Activated CD8-positive, alpha-beta memory T cell treated with anti-CD3 and anti-CD28 coated beads for 36 hours (primary cell): ENCODE measurements around the gene PLEKHN1. TPM values are rescaled to one million over a fixed set of nuclear protein-coding genes. Genes with fewer than 3 reads are reported as not detected.
"Not testable (repeated sequence)": the region's sequence is repeated elsewhere in the genome, so short reads cannot be mapped to it uniquely, and the experiment has no call there.

Experiments used
- CTCF ChIA-PET: fragments of 350-600 bp; sonication (Branson Sonifier 250); formaldehyde crosslinking; loops from one replicate; lab custom pipeline; 2021; ENCODE audit warnings: antibody characterized with exemption; lab: Charles Lee
- POLR2A ChIA-PET: fragments of 350-600 bp; sonication (Branson Sonifier 250); formaldehyde crosslinking; loops from one replicate; lab custom pipeline; 2021; ENCODE audit warnings: antibody characterized with exemption; lab: Charles Lee
- total RNA-seq, 2 experiments: library from RNA; stranded (reverse); gene quantifications; one replicate each; pipeline ENCODE4 v1.2.3, GENCODE V29; 2021

Gene PLEKHN1
- total RNA-seq, 2 experiments from 2014 or later: 3.1 to 3.8 TPM

DNA sequence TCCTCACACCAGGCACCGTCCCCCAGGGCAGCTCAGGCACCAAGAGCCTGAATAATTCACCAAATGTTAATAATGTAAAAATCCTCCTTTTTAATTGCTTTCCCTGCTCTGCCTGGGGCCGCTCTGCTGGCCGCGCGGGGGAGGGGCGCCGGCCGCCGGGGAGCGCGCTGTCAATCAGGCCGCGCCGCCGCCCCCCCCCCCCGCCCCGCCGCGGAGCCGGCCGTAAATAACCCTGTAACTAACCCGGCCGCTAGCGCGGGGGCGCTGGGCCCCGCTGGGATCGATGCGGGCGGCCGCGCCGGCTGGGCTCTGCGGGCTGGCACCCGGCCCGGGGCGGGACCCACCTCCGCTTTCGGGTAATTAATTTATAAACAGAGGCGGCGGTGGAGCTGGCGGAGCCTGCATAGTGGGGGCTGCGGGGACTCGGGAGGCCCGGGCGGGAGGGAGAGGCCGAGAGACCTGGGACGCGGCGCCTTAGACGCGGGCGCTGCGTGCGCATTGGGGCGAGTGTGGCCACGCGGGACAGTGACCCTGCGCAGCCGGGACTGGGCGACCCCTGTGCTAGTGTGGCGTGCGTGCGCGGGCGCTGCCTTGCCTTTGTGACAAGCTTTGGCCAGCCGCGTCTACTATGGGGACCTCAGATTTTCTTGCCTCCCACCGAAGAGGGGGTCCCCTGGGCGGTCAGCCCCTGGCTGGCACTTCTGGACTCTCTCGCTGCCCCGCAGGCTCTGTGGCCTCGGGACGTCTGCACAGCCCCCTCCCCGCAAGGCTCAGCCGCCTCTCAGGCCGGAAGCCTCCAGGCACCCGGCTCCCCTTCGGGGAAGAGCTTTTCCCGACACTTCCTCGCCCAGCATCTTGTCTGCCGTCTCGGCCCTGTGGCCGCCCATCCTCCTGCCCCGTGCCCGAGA lies 25.9 kb upstream of the PLEKHN1 start:
- CTCF ChIA-PET: interaction anchor here (1.0 to 2.7 kb wide), 9 partner anchors 12 to 182 kb away, joined by 3 to 9 read pairs (median 4); partner anchors contain the start of genes NOC2L and PERM1
- POLR2A ChIA-PET: interaction anchor here (1.0 to 1.1 kb wide), 2 partner anchors 14 to 123 kb away, joined by 3 read pairs; no protein-coding TSS in a partner anchor

DNA sequence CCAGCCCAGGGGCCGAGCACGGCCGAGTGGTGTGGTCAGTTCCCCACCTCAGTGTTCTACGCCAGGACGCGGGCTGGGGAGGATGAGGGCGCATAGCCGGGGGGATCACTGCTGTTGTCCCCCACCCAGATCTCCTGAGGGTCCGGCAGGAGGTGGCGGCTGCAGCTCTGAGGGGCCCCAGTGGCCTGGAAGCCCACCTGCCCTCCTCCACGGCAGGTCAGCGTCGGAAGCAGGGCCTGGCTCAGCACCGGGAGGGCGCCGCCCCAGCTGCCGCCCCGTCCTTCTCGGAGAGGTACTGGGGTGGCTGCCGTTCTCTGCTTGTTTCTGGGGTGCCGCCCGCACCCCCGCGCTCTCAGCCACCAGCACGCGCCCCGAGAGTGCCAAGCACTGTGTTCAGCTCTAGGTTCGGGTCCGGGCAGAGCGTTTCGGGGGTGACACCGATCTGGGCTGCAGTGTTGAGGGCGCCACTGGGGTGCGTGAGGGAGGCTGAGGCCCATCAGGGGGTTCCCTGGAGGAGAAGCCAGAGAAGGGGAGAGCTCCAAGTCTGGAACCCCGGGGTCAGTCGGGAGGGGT lies 25.2 kb upstream of the PLEKHN1 start:
- ChIA-PET CTCF (interaction anchor here (1.1 to 2.7 kb wide), 7 partner anchors 10 to 181 kb away, joined by 3 to 13 read pairs (median 6); partner anchors contain the start of gene PERM1), POLR2A (interaction anchor here (1.0 to 1.1 kb wide), 2 partner anchors 14 to 123 kb away, joined by 3 read pairs; no protein-coding TSS in a partner anchor)

DNA sequence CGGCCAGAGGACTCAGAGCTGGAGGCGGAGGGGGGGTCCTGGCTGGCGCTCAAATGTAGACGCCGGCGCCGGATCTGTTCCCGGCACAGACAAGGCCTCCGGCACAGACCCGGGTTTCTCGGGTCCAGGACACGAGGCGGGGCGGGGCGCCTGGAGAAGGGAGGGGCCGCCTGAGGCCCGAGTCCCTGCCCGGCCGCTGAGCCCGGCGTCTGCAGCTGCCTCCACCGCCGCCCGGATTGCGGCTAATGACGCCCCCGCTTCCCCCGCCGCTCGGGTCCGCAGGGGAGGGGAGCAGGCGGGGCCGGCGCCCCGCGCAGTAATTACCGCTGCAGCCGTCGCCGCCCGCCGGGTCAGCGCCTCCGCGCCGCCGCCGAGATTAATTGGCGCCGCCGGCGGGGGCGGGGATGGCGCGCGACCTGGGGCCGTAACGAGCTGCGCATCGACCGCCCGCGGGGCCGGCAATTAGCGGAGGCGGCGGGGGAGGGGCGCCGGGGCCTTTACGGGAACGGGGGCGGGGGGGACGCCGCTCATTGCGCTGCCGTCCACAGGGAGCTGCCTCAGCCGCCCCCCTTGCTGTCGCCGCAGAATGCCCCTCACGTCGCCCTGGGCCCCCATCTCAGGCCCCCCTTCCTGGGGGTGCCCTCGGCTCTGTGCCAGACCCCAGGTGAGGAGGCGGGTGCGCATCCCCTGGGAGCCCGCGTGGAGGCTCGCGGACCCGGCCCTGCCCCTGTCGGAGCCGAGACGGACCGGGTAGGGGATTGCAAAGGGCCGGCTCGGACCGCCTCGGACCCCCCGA lies 24.5 kb upstream of the PLEKHN1 start:
- POLR2A ChIA-PET: interaction anchor here (0.8 to 1.1 kb wide), 4 partner anchors 13 to 122 kb away, joined by 3 to 4 read pairs (median 3); no protein-coding TSS in a partner anchor
- CTCF ChIA-PET: interaction anchor here (0.9 to 2.7 kb wide), 12 partner anchors 11 to 181 kb away, joined by 3 to 13 read pairs (median 5); partner anchors contain the start of genes NOC2L, PERM1 and PLEKHN1

DNA sequence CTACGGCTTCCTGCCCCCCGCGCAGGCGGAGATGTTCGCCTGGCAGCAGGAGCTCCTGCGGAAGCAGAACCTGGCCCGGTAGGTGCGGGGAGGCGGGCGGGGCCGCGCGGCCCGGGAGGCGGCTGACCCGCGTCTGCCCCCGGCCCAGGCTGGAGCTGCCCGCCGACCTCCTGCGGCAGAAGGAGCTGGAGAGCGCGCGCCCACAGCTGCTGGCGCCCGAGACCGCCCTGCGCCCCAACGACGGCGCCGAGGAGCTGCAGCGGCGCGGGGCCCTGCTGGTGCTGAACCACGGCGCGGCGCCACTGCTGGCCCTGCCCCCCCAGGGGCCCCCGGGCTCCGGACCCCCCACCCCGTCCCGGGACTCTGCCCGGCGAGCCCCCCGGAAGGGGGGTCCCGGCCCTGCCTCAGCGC lies 23.9 kb upstream of the PLEKHN1 start:
- ChIA-PET POLR2A (interaction anchor here (0.8 kb wide), 2 partner anchors 19 to 37 kb away, joined by 3 to 4 read pairs; no protein-coding TSS in a partner anchor), CTCF (interaction anchor here (0.9 to 2.3 kb wide), 10 partner anchors 10 to 76 kb away, joined by 3 to 13 read pairs (median 4); partner anchors contain the start of genes NOC2L, PERM1 and PLEKHN1)

DNA sequence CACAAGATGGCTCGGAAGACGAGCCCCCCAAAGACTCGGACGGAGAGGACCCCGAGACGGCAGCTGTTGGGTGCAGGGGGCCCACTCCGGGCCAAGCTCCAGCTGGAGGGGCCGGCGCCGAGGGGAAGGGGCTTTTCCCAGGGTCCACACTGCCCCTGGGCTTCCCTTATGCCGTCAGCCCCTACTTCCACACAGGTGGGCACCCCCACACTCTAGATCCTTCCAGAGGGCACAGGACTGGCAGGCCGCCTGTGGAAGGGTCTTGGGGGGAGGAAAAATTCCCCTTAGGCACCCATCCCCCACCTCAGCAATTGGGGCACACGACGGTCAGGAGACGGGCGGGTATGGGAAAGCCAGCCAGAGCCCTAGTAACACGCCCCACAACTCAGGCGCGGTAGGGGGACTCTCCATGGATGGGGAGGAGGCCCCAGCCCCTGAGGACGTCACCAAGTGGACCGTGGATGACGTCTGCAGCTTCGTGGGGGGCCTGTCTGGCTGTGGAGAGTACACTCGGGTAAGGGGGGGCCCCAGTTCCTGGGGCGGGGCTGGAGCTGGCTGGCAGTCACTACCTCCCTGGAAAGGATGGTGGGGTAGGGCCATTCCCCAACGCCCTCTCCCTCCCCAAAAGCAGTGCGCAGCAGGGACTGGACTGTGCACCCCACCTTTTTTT lies 23.3 kb upstream of the PLEKHN1 start:
- ChIA-PET CTCF (interaction anchor here (0.6 to 2.3 kb wide), 11 partner anchors 9 to 76 kb away, joined by 3 to 13 read pairs (median 4); partner anchors contain the start of genes NOC2L, PERM1 and PLEKHN1), POLR2A (interaction anchor here (0.6 to 0.8 kb wide), 5 partner anchors 10 to 64 kb away, joined by 3 to 10 read pairs (median 3); no protein-coding TSS in a partner anchor)

DNA sequence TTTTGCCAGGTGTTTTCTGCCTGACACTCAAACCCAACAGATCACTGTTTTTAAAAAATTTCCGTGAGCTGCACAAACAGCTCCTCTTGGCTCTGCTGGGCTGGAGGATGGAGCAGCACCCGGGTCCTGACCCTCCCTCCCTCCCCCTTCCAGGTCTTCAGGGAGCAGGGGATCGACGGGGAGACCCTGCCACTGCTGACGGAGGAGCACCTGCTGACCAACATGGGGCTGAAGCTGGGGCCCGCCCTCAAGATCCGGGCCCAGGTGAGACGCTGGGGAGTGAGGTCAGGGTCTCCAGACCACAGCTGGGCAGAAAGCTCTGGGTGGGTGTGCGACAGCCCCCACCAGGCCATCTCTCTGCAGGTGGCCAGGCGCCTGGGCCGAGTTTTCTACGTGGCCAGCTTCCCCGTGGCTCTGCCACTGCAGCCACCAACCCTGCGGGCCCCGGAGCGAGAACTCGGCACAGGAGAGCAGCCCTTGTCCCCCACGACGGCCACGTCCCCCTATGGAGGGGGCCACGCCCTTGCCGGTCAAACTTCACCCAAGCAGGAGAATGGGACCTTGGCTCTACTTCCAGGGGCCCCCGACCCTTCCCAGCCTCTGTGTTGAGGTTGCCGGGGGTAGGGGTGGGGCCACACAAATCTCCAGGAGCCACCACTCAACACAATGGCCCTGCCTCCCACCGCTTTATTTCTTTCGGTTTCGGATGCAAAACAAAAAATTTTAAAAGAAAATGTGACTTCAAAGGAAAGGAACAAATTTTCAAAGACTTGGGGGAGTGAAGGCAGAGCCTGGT lies 22.5 kb upstream of the PLEKHN1 start:
- ChIA-PET POLR2A (interaction anchor here (0.6 to 0.7 kb wide), 2 partner anchors 9 to 36 kb away, joined by 3 to 10 read pairs; no protein-coding TSS in a partner anchor), CTCF (interaction anchor here (0.6 to 1.8 kb wide), 5 partner anchors 8 to 32 kb away, joined by 3 to 7 read pairs (median 4); partner anchors contain the start of gene NOC2L)

DNA sequence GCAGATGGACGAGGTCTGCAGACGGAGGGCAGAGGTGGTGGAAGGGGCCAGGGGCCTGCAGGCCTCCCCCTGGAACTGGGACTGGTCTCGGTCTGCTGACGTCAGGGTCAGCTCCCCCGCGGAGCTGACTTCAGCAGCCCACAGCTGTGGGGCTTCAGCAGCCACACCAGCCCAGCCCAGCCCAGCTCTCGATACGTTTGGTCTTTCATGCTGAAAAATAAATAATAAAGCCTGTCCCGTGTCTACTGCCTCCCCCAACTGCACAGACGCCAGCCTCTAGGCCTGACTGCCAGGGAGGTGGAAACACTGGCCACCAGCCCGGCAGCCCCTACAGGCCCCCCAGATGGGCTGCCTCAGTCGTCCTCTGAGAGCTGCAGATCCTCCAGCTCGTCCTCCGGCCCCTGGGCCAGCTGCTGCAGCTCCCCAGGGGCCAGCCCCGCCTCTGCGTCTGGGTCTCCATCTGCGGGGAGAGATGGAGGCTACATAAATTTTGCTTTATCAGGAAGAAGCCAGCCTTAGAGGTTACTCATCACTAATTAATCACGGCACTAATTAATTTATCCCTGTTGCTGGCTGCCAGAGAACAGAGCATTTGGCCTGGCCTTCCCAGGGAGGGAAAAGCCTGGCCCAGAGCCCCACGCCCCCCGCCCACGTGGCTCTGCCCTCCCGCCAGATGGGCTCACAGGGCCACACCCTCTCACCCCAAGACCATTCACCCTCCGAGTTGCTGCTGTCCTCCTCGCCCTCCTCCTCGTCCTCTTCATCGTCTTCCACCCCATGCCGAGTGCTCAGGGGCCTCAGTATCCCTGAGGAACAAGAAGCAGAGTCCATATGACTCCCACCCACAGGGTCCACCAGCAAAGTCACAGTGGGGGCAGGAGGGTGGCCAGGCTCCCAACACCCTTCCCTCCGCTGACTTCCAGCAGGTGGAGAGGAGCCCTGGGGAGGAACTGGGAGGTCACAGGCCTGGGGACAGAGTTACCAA lies 21.6 kb upstream of the PLEKHN1 start:
- ChIA-PET CTCF (no interaction called here), POLR2A (no interaction called here)

DNA sequence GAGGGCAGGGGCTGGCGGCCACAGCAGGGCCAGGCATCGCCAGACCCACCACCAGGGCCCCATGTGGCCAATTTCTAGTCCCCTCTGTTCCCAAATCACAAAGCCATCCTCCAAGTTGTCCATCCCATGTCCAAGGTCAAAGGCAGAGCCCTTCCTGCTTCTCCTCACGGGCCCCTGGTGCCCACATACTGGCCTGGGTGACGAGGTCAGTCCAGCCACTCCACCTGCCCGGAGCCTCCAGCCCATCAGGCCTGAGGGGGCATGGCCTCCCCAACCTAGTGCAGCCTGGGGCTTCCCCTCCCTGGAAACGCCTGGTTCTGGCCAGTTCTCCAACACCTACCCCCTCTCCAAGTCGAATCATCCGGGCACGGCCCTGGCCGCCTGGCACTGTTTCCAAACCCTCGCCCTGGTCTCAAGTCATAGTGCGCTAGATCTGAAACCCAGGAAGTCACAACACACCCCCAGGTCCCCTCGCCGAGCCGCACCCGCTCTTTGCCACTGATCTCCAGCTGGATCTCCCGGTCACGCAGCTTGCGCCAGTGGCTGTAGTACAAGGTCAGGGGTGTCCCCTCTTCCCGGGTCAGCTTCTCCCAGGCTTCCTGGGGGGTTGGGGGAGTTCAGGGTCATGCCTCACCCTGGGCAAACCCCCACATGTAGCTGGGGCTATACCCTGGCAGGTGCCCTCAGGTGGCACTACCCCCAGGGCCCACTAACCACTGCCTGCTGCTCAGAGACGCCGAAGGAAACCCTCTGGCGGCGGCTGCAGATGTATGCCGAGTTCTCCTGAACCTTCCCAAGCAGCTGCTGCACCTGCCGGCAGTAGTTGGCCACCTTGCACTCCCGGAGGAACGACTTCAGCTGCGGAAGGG lies 20.4 kb upstream of the PLEKHN1 start:
- POLR2A ChIA-PET: no interaction called here

DNA sequence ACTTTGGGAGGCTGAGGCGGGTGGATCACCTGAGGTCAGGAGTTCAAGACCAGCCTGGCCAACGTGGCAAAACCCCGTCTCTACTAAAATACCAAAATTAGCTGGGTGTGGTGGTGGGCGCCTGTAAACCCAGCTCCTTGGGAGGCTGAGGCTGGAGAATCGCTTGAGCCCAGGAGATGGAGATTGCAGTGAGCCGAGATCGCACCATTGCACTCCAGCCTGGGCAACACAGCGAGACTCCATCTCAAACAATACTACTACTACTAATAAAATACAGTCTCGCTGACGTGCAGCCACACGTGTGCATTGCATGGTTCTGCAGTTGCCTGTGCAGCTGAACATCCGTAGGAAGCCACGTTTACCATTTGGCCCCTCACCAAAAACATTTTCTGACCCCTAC lies 19.5 kb upstream of the PLEKHN1 start:
- POLR2A ChIA-PET, CTCF ChIA-PET: not testable (repeated sequence)

More for the DNA sequence above, 20.4 kb upstream of the PLEKHN1 start:
- CTCF ChIA-PET: no interaction called here

DNA sequence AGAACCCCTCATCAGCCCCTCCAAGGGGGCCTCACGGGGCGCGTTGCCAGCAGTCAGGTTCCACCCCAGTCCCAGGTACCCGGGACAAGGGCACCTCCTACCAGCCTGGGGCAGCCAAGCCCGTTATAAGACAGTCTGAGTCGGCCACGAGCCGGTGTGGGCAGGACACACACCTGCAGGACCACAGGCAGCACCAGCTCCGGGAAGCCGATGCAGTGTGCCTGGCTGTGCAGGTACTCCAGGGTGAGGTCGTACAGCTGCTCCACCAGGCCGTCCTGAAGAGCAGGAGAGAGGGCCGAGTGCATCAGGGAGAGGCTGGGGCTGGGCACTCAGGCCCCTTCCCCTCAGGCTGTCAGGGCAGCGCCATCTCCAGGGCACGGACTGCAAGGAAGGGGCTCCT lies 18.3 kb upstream of the PLEKHN1 start:
- ChIA-PET POLR2A (no interaction called here), CTCF (no interaction called here)

DNA sequence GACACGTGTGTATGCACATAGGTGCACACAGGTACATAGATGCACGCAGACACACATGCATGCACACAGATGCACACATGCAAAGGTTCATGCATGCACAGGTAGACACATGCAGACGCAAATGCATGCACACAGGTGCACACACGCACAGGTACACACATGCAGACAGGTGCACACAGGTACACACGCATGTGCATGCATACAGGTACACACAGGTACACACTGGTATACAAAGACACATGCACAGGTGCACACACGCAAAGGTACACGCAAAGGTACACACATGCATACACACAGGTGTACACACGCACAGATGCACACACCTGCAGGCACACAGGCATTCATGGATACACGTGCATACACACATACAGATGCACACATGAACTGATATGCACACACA lies 16.0 kb upstream of the PLEKHN1 start:
- CTCF ChIA-PET: no interaction called here
- POLR2A ChIA-PET: no interaction called here

DNA sequence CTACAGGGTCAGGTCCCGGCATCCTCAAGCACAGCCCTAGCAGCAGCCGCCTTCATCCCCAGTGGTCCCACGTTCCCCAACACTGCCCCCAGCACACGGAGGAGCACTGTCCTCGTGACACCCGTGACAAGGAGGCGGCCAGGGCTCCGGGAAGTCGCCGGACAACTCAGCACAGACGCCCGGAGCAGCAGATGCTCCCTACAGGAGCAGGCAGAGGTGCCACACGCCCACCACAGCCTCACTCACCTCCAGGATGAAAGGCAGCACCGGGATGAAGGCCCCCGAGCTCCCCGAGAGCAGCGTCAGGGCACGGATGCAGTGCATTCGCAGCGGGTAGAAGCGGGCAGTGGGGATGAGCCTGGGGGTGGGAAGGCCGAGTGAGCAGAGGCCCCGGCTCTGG lies 15.4 kb upstream of the PLEKHN1 start:
- CTCF ChIA-PET: no interaction called here
- POLR2A ChIA-PET: no interaction called here

DNA sequence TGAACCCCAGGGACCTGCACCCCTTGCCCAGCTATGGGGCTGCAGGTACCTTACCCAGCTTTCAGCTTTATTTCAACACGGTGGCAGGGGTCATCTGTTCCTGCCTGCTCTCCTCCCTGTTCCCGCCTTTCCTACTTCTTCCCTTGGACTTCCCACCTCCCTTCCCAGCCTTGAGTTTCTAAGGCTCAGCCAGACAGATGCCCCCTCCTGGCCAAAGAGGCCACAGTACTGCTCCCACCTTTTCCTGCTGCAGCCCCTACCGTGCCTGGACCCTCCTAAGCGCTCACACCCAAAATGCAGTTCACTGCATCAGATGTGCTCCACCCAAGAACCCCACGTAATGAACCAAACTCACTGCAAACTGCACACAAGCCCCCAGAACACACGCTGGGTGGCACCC lies 14.9 kb upstream of the PLEKHN1 start:
- ChIA-PET CTCF (interaction anchor here (1.7 kb wide), 1 partner anchor 8 kb away, joined by 4 read pairs; no protein-coding TSS in a partner anchor), POLR2A (no interaction called here)

DNA sequence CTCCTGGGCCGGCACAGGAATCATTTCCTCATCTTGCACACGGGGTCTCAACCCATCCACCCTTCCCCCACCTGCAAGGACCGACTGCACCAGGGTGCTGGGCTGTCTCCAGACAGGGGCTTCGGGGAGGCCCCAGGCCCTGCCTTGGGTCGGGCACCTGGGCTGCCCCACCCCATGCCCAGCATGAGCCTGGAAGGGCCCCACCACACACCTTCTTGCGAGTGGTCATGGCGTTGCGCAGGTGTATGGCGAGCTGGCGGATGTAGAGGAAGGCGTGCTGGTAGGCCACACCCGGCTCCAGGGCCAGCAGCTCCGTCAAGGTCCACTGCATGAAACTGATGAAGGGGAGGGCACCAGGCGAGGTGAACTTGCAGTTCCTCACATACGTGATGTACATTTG lies 14.1 kb upstream of the PLEKHN1 start:
- POLR2A ChIA-PET: no interaction called here

DNA sequence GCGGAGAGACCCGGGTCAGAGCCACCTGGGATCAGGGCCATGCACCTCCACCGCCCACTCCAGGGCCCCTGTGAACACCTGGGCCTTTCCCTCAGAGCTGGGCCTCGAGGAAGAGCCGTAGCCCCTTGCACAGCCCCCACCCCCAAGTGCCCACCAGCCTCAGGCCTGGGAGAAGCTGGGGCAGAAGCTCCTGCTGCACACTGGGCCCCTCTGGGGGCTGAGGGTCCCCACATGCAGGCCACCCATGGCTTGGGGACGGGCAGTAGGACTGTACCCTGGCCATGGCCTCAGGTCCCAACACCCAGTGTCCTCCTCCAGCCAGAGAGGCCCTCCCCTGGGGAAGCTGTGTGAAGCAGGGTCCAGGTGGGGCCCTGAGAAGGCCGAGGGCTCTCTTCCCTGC lies 13.7 kb upstream of the PLEKHN1 start:
- POLR2A ChIA-PET: interaction anchor here (0.6 kb wide), 1 partner anchor 9 kb away, joined by 10 read pairs; no protein-coding TSS in a partner anchor
- CTCF ChIA-PET: interaction anchor here (1.7 kb wide), 1 partner anchor 10 kb away, joined by 4 read pairs; no protein-coding TSS in a partner anchor

More for the DNA sequence above, 14.1 kb upstream of the PLEKHN1 start:
- CTCF ChIA-PET: interaction anchor here (1.7 kb wide), 1 partner anchor 9 kb away, joined by 4 read pairs; no protein-coding TSS in a partner anchor
